GM12874 (cell line): Measurements from ENCODE around the gene ADCK1.

Source experiments
- TF ChIP-seq, protein P1 (sequence below): IDR thresholded peaks from 2 replicates; pipeline ENCODE4 v1.5.1; 2011; ENCODE audit warnings: low read depth, mild to moderate bottlenecking, control low read depth, low read length, moderate library complexity; ENCODE audit not compliant: insufficient read depth

ADCK1 gene

DNA sequence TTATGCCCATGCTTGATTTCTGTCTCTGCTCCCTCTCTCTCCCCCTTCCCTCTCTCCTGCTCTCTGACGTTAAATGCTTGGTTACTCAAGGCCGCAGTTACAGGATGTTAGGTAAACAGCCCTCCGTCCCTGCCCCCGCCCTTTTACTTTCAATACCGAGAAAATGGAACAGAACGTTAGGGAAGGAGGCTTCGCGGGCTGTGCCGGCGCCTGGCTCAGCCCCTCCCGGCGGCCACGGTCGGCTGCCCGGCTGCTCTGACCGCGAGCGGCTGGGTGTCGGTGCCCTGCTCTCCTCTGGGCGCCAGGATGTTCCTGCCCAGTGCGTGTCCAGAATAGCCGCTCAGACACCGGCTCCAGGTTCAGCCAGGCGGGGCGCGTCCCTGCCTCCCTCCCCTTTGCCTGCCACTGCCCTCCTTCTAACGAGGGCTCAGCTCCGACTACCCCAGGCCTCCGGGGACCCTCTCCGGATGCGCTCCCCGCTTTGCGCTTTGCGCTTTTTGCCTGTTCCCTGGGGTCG is 166.1 kb downstream of the ADCK1 start:
- TF ChIP-seq, protein P1, sequence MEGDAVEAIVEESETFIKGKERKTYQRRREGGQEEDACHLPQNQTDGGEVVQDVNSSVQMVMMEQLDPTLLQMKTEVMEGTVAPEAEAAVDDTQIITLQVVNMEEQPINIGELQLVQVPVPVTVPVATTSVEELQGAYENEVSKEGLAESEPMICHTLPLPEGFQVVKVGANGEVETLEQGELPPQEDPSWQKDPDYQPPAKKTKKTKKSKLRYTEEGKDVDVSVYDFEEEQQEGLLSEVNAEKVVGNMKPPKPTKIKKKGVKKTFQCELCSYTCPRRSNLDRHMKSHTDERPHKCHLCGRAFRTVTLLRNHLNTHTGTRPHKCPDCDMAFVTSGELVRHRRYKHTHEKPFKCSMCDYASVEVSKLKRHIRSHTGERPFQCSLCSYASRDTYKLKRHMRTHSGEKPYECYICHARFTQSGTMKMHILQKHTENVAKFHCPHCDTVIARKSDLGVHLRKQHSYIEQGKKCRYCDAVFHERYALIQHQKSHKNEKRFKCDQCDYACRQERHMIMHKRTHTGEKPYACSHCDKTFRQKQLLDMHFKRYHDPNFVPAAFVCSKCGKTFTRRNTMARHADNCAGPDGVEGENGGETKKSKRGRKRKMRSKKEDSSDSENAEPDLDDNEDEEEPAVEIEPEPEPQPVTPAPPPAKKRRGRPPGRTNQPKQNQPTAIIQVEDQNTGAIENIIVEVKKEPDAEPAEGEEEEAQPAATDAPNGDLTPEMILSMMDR: no peak

DNA sequence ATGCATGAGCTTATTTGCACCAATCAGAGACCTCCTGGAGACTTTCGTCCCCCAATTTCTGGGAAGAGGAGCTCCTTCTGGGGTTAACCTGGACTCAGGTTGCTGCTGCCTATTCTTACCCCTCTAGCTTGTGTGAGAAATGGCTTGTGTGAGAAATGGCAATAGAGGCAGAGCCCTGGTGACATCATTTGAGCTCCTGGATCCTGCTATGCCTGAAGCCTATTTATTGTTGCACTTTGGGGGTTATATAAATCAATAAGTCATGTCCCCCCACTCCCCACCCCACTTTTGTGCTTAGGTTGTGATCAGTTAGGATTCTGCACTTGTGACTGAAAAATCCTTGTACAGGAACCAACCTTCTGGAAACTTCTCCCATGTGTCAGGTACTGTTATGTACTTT is 167.2 kb downstream of the ADCK1 start:
- TF ChIP-seq, protein P1: no peak

DNA sequence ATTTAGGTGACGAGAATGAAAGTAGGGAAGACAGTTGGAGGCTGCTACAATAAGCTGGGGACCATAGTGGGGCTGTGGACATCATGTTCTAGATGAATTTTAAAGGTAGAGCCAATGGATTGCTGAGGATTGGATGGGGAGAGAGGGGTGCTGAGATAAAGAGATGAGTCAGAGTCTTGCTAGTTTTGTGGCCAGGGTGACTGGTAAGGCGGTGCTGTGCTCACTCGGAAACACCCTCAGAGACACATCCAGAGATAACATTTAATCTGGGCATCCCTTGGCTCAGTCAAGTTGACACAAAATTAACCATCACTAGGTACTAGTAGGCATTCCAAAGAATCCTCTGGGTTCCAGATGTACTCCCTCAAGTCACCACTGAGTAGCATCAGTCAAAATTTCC is 170.7 kb downstream of the ADCK1 start:
- TF ChIP-seq, protein P1: no peak

DNA sequence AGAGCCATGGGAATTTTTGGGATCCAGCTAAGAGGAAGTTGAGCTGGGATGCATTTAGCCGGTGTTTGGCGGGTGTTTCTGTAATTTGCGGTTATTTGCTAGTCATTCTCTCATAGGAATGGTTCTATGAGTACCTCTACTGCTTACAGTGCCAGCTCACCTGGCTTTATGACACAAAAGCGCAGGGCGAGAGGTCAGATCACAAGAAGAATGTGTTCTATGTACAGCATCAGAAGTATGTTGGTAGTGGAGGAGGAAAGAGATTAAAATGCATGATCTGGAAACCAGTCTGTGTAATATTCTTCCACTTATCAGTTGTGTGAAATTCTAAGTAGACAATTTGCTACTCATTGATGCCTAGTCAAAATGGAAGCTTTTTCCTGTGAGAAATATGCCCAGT is 173.3 kb downstream of the ADCK1 start:
- TF ChIP-seq, protein P1: no peak

DNA sequence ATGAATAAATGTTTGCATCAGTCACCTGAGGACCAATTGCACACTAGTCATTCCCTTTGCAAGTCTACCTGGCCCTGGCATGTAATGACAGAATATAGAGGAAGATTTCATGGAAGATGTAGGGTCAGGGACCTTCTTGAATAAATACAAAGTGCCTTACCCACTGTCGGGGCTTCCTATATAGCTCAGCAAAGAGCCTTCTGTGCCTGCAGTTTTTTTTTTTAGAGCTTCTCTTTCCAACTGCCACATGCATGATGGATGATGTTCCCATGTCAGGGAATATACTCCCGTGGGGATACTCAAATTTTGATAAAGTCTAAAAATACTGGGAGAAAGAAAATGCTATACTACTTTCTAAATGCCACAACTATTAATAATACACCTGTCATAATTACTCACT is 176.7 kb downstream of the ADCK1 start:
- TF ChIP-seq, protein P1: no peak

DNA sequence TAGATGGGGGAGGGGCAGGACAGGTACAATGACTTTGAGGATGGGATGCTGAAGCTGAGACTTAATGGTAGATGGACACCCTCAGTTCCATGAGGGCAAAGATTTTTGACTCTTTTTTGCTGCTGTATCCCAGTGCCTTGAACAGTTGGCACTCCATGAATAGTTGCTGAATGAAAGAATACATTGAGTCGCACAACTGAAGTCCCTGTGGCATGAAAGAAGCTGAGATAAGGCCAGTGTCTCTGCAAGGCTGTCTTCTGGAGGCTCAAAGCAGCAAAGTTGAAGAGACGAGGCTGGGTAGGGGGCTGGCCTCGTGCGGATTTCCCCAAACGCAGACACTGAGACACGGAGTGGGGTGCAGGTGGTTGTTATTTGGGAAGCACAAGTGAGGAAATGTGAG is 179.3 kb downstream of the ADCK1 start:
- TF ChIP-seq, protein P1: no peak

DNA sequence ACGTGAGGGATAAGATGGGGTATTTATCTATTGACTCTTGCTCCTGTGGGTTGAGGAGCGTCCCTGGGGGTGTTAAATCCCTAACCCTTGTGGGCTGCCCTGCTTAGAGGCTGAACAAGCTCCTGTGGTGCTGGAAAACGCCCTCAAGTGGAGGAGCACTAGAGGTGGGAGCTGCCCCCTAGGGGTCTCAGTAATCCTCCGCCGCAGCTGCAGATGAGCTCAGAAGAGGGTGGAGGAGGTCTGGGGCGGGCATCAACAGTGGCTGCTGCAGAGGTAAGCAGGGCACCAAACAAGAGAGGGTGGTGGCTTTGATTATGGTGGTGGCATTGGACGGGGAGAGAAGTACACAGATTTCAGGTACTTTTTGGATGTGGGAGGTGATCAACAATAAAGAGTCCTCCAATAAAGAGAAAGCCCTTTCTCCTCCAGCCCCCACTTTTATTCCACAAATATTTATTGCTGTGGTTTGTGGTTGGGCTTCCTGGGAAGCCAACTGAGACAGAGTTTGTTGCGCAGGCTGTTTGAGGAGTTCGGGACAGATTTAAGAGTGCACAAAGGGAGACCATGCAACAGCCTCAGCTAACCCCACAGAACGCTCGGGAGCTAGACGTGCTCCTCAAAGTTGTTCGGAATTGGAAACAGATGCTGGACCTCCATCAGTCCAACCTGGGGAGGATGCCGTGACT is 179.9 kb downstream of the ADCK1 start:
- TF ChIP-seq, protein P1: no peak
